DND-41 (cell line): Measurements from ENCODE around the gene GK.

ENCODE experiments used
- ATAC-seq: fragments of 200-7000 bp; cut with Tn5 transposase; 3 replicates; pipeline ENCODE4 v1.9.1; 2021; ENCODE audit warnings: low read depth; ENCODE audit not compliant: insufficient read depth
- DNase-seq: peaks from one replicate; pipeline ENCODE4 v3.0.0-alpha.2; 2020
- H2AFZ ChIP-seq: 2 replicates; pipeline ENCODE4 v1.6.0; 2012; ENCODE audit warnings: low read depth, low read length
- H3K27ac ChIP-seq: 2 replicates; pipeline ENCODE4 v1.5.1; 2012; ENCODE audit warnings: low read length, inconsistent platforms
- H3K27me3 ChIP-seq: fragments of 200-600 bp; sonication (generic); 2 replicates; pipeline ENCODE4 v1.6.0; 2012; ENCODE audit warnings: low read length, mild to moderate bottlenecking, inconsistent platforms; ENCODE audit not compliant: insufficient read depth, poor library complexity
- H3K36me3 ChIP-seq: 2 replicates; pipeline ENCODE4 v1.5.1; 2012; ENCODE audit warnings: low read length, inconsistent platforms; ENCODE audit not compliant: insufficient read depth
- H3K4me1 ChIP-seq: 2 replicates; pipeline ENCODE4 v1.5.1; 2012; ENCODE audit warnings: mild to moderate bottlenecking, low read length; ENCODE audit not compliant: insufficient read depth
- H3K4me2 ChIP-seq: 2 replicates; pipeline ENCODE4 v1.6.0; 2012; ENCODE audit warnings: mild to moderate bottlenecking, moderate library complexity, low read length, inconsistent platforms; ENCODE audit not compliant: insufficient read depth
- H3K4me3 ChIP-seq, 2 experiments: fragments of 200-600 bp in 1 of 2; shearing (Covaris generic) in 1 of 2; 2 replicates each; pipeline ENCODE4 v1.5.1; 2012 to 2016; ENCODE audit warnings: inconsistent platforms in 2 of 2, low read length in 2 of 2, mild to moderate bottlenecking in 2 of 2, low read depth in 1 of 2, moderate library complexity in 1 of 2
- H3K79me2 ChIP-seq: 2 replicates; pipeline ENCODE4 v1.6.0; 2012; ENCODE audit warnings: low read length, inconsistent platforms; ENCODE audit not compliant: insufficient read depth
- H3K9ac ChIP-seq: 2 replicates; pipeline ENCODE4 v1.6.0; 2012; ENCODE audit warnings: low read depth, mild to moderate bottlenecking, inconsistent platforms, low read length, moderate library complexity
- H3K9me3 ChIP-seq: 2 replicates; pipeline ENCODE4 v1.5.1; 2012; ENCODE audit warnings: low read length, moderate library complexity, mild to moderate bottlenecking, inconsistent platforms; ENCODE audit not compliant: insufficient read depth, severe bottlenecking
- H4K20me1 ChIP-seq: 2 replicates; pipeline ENCODE4 v1.6.0; 2012; ENCODE audit warnings: low read length; ENCODE audit not compliant: insufficient read depth
- EZH2 ChIP-seq: IDR thresholded peaks from 3 replicates; pipeline ENCODE4 v1.6.1; 2012; ENCODE audit warnings: borderline replicate concordance, low read depth, mild to moderate bottlenecking, moderate library complexity, low read length, inconsistent platforms; ENCODE audit not compliant: severe bottlenecking
- TF ChIP-seq, protein P1 (sequence below): IDR thresholded peaks from 2 replicates; pipeline ENCODE4 v1.5.1; 2012; ENCODE audit warnings: borderline replicate concordance, low read length, moderate library complexity, mild to moderate bottlenecking; ENCODE audit not compliant: poor library complexity, severe bottlenecking; ENCODE audit errors: extremely low read depth

Gene GK

DNA sequence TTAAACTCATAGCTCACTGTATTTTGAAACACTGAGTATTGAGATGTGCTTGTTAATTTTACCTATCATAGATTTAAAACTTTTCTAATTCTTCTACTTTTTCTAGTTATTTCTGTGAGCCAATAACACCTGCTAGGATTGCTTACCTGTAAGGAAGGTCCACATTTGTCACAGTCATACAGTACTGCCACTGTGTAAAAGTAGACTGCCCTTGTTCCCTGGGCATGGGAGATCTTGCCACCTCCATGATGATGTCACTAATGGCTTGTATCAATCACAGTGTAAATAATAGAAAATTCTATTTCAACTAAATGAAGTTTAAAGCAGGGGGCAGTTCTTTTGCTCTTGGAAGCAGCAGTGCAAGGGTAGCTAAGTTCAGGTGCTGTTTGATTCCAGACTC is 35.9 kb downstream of the GK start:
- Histone ChIP-seq H3K27ac (no peak overlapping the region), H2AFZ (no peak overlapping the region), H3K36me3 (no peaks in the 10 kb centered on the region; the same call in 1 of the 2 replicates), H3K27me3 (no peaks in the 10 kb centered on the region), H3K4me3 (no peak overlapping the region), H3K4me2 (no peak overlapping the region), H3K4me1 (no peaks in the 10 kb centered on the region), H4K20me1 (no peaks in the 10 kb centered on the region), H3K9me3 (no peaks in the 10 kb centered on the region), H3K79me2 (no peaks in the 10 kb centered on the region), H3K9ac (no peak overlapping the region)
- DNase-seq (no peak), ATAC-seq (no peak)
- TF ChIP-seq, protein P1, sequence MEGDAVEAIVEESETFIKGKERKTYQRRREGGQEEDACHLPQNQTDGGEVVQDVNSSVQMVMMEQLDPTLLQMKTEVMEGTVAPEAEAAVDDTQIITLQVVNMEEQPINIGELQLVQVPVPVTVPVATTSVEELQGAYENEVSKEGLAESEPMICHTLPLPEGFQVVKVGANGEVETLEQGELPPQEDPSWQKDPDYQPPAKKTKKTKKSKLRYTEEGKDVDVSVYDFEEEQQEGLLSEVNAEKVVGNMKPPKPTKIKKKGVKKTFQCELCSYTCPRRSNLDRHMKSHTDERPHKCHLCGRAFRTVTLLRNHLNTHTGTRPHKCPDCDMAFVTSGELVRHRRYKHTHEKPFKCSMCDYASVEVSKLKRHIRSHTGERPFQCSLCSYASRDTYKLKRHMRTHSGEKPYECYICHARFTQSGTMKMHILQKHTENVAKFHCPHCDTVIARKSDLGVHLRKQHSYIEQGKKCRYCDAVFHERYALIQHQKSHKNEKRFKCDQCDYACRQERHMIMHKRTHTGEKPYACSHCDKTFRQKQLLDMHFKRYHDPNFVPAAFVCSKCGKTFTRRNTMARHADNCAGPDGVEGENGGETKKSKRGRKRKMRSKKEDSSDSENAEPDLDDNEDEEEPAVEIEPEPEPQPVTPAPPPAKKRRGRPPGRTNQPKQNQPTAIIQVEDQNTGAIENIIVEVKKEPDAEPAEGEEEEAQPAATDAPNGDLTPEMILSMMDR = no peak
- TF ChIP-seq EZH2 = no peak

DNA sequence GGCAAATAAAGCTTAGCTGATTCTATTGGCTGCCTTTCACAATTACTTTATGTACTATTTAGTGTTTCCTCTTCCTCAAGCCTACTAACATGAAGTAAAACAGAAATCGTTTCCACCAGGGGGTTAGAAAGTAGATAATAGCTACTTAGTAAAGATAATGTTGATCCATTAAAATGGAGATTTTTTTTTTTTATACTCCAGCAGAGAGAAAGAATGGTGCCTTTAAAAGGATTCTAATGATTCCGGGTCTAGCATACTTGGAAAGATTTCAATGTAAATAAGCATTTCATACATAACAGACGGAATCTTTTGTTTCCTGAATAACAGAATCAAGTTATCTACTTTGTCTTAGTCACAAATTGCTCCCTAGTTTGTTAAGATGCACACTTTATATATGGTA is 37.1 kb downstream of the GK start:
- H3K27ac ChIP-seq = no peak overlapping the region
- no peaks in the 10 kb centered on the region for H3K79me2 ChIP-seq
- ATAC-seq = no peak
- H3K27me3 ChIP-seq = no peaks in the 10 kb centered on the region
- no peak overlapping the region for H3K4me2 ChIP-seq
- no peak overlapping the region for H3K9ac ChIP-seq
- no peaks in the 10 kb centered on the region for H4K20me1 ChIP-seq
- H2AFZ ChIP-seq = no peak overlapping the region
- no peaks in the 10 kb centered on the region for H3K4me1 ChIP-seq
- TF ChIP-seq, protein P1 = no peak
- TF ChIP-seq EZH2 = no peak
- H3K9me3 ChIP-seq = no peaks in the 10 kb centered on the region
- no peak for DNase-seq
- H3K36me3 ChIP-seq = peaks cover 3% of the 10 kb centered on the region; the same call in 1 of the 2 replicates
- H3K4me3 ChIP-seq = no peak overlapping the region

DNA sequence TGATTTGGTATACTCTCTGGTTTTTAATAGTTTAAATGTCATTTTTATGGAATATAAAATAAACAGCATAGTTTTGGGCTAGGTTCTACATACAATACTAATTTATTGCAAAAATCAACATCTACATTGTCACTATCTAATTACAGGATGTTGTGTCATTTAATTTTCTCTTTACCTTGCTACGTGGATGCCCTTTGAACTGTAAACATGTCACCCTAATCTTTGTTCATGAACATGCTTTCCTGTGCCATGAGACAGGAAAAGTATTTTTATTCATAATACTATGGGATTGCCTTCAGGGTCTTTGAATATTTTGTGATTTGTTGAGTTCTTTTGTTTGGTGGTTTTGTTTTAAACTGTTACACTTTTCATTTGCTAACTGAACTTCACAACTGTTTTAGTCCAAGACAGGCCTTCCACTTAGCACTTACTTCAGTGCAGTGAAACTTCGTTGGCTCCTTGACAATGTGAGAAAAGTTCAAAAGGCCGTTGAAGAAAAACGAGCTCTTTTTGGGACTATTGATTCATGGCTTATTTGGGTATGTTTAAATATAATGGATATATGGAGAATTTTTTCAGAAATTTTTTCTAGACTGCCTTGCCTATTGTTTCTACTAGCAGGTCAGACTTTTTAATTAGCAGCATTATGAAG is 40.9 kb downstream of the GK start:
- H3K9me3 ChIP-seq = no peaks in the 10 kb centered on the region
- H3K4me1 ChIP-seq = no peaks in the 10 kb centered on the region
- H4K20me1 ChIP-seq = no peaks in the 10 kb centered on the region
- ATAC-seq (no peak), DNase-seq (no peak)
- H3K9ac ChIP-seq = no peak overlapping the region
- no peak overlapping the region for H3K4me3 ChIP-seq
- H2AFZ ChIP-seq = no peak overlapping the region
- H3K36me3 ChIP-seq = peaks cover 10% of the 10 kb centered on the region; the same call in 1 of the 2 replicates
- H3K4me2 ChIP-seq = no peak overlapping the region
- no peaks in the 10 kb centered on the region for H3K79me2 ChIP-seq
- H3K27ac ChIP-seq = no peak overlapping the region
- TF ChIP-seq, protein P1 = no peak
- TF ChIP-seq EZH2 = no peak
- H3K27me3 ChIP-seq = no peaks in the 10 kb centered on the region

DNA sequence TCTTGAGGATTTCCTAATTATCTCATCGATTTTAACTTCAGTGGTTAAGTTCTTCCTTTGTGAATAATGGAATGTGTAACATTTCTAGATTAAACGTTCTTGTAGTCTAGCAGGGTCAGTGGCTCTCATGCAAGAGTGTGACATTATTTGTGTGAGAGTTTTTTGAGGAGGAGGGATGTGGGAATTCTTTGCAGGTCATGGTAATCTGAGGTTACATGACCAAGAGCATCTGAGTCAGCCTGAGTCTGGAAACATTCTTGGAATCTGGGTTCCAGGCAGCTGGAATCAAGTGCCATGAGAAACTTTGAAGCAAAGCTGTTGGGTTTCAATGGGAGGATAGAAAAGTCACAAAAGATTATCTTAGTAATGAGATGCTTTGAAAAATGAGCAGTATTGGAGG is 49.5 kb downstream of the GK start:
- no peaks in the 10 kb centered on the region; the same call in 1 of the 2 replicates for H3K36me3 ChIP-seq
- no peak overlapping the region for H3K9ac ChIP-seq
- no peak overlapping the region for H3K4me3 ChIP-seq
- H2AFZ ChIP-seq = no peak overlapping the region
- H3K27me3 ChIP-seq = no peaks in the 10 kb centered on the region
- TF ChIP-seq, protein P1 = no peak
- no peak for TF ChIP-seq EZH2
- ATAC-seq (no peak), DNase-seq (no peak)
- H3K27ac ChIP-seq = no peak overlapping the region
- H3K9me3 ChIP-seq = no peaks in the 10 kb centered on the region
- no peaks in the 10 kb centered on the region for H4K20me1 ChIP-seq
- H3K79me2 ChIP-seq = no peaks in the 10 kb centered on the region
- H3K4me2 ChIP-seq = no peak overlapping the region
- no peaks in the 10 kb centered on the region for H3K4me1 ChIP-seq
